Smooth muscle cell (in vitro differentiated cells): ENCODE data around the gene PGS1. TPM values are rescaled to one million over a fixed set of nuclear protein-coding genes. Genes with fewer than 3 reads are reported as not detected.

ENCODE experiments used
- DNase-seq: peaks from one replicate; lab custom pipeline; 2025; ENCODE audit not compliant: unreplicated experiment; lab: John Stamatoyannopoulos, UW
- H2AFZ ChIP-seq: fragments of 200-600 bp; sonication (generic); 2 replicates; pipeline ENCODE4 v1.6.0; 2016; ENCODE audit warnings: antibody characterized with exemption, low read depth, mild to moderate bottlenecking
- H3F3A ChIP-seq: fragments of 200-600 bp; sonication (generic); 2 replicates; pipeline ENCODE4 v1.6.0; 2017; ENCODE audit warnings: antibody characterized with exemption, low read depth
- H3K27ac ChIP-seq: fragments of 200-600 bp; sonication (generic); 2 replicates; pipeline ENCODE4 v1.5.1; 2016; ENCODE audit warnings: low read depth, mild to moderate bottlenecking
- H3K27me3 ChIP-seq: fragments of 200-600 bp; sonication (generic); 2 replicates; pipeline ENCODE4 v1.6.1; 2016; ENCODE audit warnings: low read depth, mild to moderate bottlenecking
- H3K36me3 ChIP-seq: fragments of 200-600 bp; sonication (generic); 2 replicates; pipeline ENCODE4 v1.5.1; 2016; ENCODE audit warnings: low read depth
- H3K4me1 ChIP-seq: fragments of 200-600 bp; sonication (generic); 2 replicates; pipeline ENCODE4 v1.5.1; 2016; ENCODE audit warnings: low read depth
- H3K4me2 ChIP-seq: fragments of 200-600 bp; sonication (generic); 2 replicates; pipeline ENCODE4 v1.6.0; 2016; ENCODE audit warnings: mild to moderate bottlenecking
- H3K4me3 ChIP-seq: fragments of 200-600 bp; sonication (generic); 2 replicates; pipeline ENCODE4 v1.5.1; 2016; ENCODE audit warnings: mild to moderate bottlenecking
- H3K79me2 ChIP-seq: fragments of 200-600 bp; sonication (generic); 2 replicates; pipeline ENCODE4 v1.6.0; 2016; ENCODE audit warnings: low read depth, mild to moderate bottlenecking
- H3K9ac ChIP-seq: fragments of 200-600 bp; sonication (generic); 2 replicates; pipeline ENCODE4 v1.6.0; 2016; ENCODE audit warnings: low read depth
- H3K9me3 ChIP-seq: fragments of 200-600 bp; sonication (generic); replicated peaks from 2 replicates; pipeline ENCODE4 v1.5.1; 2016; ENCODE audit warnings: low read depth
- H4K20me1 ChIP-seq: fragments of 200-600 bp; sonication (generic); 2 replicates; pipeline ENCODE4 v1.6.0; 2016; ENCODE audit warnings: low read depth
- WGBS: methylation state at CpG from one replicate; pipeline ENCODE4 v1.1.7; 2016; ENCODE audit warnings: low lambda C conversion rate; 5-methylcytosine and 5-hydroxymethylcytosine counted together
- polyA plus RNA-seq: library from polyadenylated mRNA; unstranded; fragments of >200 nt; fragmentation: Nextera tagmentation; extraction: Ambion mirVana; gene quantifications from 2 replicates; pipeline ENCODE4 v1.2.1, GENCODE V29; 2016
- total RNA-seq: library from RNA; depleted of rRNA; stranded (reverse); fragments of >200 nt; gene quantifications from 2 replicates; pipeline ENCODE4 v1.2.3, GENCODE V29; 2014
- TF ChIP-seq, protein P1 (sequence below): fragments of 200-600 bp; sonication (generic); IDR thresholded peaks from 2 replicates; pipeline ENCODE4 v1.5.1; 2017; ENCODE audit warnings: borderline replicate concordance, mild to moderate bottlenecking, antibody characterized with exemption; ENCODE audit not compliant: insufficient read depth, poor library complexity, severe bottlenecking

PGS1 gene
- total and polyA plus RNA-seq, 2 experiments from 2014 or later = 22.6 to 29.9 TPM

DNA sequence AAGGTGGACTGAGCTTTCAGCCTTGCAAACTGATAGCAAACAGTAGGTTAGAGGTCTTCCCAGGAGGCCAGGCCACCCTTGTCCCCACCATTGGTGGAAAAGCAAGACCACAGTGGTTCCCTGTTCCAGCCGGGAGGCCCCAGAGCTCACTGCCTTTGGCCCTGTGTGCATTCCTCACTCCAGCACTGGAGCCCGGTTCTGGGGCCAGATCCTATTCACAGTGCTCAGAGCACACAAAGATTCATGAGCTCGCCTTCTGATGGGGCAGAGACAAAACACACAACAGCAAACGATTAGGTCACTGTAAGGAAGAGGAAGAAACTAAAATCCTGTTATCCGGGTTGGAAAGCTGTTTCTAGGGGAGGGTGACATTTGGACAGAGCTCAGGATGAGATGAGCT is 5.6 kb upstream of the PGS1 start:
- Histone ChIP-seq H2AFZ (no peak overlapping the region), H3K27me3 (no peaks in the 10 kb centered on the region), H3K79me2 (no peaks in the 10 kb centered on the region), H3F3A (peaks cover 75% of the 10 kb centered on the region), H4K20me1 (no peaks in the 10 kb centered on the region), H3K36me3 (no peaks in the 10 kb centered on the region), H3K4me3 (no peak overlapping the region), H3K4me2 (peak overlapping the region; percentile 38), H3K27ac (peak overlapping the region; percentile 100), H3K4me1 (peaks cover 42% of the 10 kb centered on the region), H3K9me3 (no peaks in the 10 kb centered on the region), H3K9ac (peak overlapping the region; percentile 41)
- WGBS = 9% methylated on average over 5 of the region's 5 CpGs
- no peak for DNase-seq
- TF ChIP-seq, protein P1, sequence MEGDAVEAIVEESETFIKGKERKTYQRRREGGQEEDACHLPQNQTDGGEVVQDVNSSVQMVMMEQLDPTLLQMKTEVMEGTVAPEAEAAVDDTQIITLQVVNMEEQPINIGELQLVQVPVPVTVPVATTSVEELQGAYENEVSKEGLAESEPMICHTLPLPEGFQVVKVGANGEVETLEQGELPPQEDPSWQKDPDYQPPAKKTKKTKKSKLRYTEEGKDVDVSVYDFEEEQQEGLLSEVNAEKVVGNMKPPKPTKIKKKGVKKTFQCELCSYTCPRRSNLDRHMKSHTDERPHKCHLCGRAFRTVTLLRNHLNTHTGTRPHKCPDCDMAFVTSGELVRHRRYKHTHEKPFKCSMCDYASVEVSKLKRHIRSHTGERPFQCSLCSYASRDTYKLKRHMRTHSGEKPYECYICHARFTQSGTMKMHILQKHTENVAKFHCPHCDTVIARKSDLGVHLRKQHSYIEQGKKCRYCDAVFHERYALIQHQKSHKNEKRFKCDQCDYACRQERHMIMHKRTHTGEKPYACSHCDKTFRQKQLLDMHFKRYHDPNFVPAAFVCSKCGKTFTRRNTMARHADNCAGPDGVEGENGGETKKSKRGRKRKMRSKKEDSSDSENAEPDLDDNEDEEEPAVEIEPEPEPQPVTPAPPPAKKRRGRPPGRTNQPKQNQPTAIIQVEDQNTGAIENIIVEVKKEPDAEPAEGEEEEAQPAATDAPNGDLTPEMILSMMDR = no peak

GRCh38 chr17:78374189-78374588 is 4.3 kb upstream of the PGS1 start:
- H3F3A ChIP-seq = peaks cover 73% of the 10 kb centered on the region
- H3K9ac ChIP-seq = peak overlapping the region; percentile 96
- H2AFZ ChIP-seq = no peak overlapping the region
- H4K20me1 ChIP-seq = no peaks in the 10 kb centered on the region
- no peak overlapping the region for H3K4me3 ChIP-seq
- TF ChIP-seq, protein P1 = no peak
- H3K27me3 ChIP-seq = no peaks in the 10 kb centered on the region
- H3K4me2 ChIP-seq = peak overlapping the region; percentile 77
- H3K27ac ChIP-seq = peak overlapping the region; percentile 100
- H3K9me3 ChIP-seq = no peaks in the 10 kb centered on the region
- peaks cover 42% of the 10 kb centered on the region for H3K4me1 ChIP-seq
- no peaks in the 10 kb centered on the region for H3K36me3 ChIP-seq
- no peak for DNase-seq
- 30% methylated on average over 6 of the region's 6 CpGs for WGBS
- peaks cover under 1% of the 10 kb centered on the region for H3K79me2 ChIP-seq

DNA sequence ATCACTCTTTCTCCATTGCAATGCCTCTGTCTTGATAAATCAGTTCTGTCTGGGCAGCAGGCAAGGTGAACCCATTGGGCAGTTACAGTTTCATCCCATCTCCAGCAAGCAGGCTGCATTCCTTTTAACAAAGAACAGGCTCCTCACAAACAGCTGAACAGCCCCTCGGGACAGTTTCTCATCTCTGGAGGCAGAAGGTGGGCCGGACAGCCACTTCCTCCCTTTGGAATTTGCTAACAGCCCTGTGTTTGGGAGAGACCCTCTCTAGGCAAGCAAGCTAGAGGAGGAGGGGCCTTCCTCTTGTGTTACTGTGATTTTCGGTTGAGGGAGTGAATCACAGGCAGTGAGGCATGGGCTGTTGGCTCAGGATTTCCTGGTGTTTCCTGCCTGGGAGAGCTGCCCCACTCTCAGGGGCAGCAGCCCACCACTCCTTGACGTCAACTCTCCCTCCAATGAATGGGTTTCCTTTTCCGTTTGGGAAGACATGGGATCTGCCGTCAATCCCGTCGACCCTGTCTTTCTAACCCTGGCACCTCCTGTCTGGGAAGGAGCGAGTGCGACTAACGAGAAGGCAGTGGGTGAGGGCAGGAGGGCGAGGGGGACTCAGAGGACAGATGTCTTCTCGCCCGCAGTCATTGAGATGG is 3.7 kb upstream of the PGS1 start:
- no peak for DNase-seq
- H3K9me3 ChIP-seq = no peaks in the 10 kb centered on the region
- H3K36me3 ChIP-seq = no peaks in the 10 kb centered on the region
- H3K27me3 ChIP-seq = no peaks in the 10 kb centered on the region
- TF ChIP-seq, protein P1 = no peak
- peaks cover 68% of the 10 kb centered on the region for H3F3A ChIP-seq
- peak overlapping the region; percentile 100 for H3K27ac ChIP-seq
- H3K4me3 ChIP-seq = no peak overlapping the region
- H2AFZ ChIP-seq = no peak overlapping the region
- WGBS = 12% methylated on average over 14 of the region's 14 CpGs
- peaks cover 6% of the 10 kb centered on the region for H3K79me2 ChIP-seq
- H3K4me2 ChIP-seq = peak overlapping the region; percentile 77
- peak overlapping the region; percentile 96 for H3K9ac ChIP-seq
- peaks cover 43% of the 10 kb centered on the region for H3K4me1 ChIP-seq
- H4K20me1 ChIP-seq = no peaks in the 10 kb centered on the region
